HG02884 (cell line): ENCODE data around the gene TXLNB.
A peak's percentile ranks its signal among the peaks of the same experiment; 100 is the strongest.

Experiments
- ATAC-seq: cut with Tn5 transposase; IDR thresholded peaks from one replicate; pipeline ENCODE4 v1.9.1; 2021; ENCODE audit warnings: mild to moderate bottlenecking, moderate library complexity; ENCODE audit not compliant: unreplicated experiment

The TXLNB gene

DNA sequence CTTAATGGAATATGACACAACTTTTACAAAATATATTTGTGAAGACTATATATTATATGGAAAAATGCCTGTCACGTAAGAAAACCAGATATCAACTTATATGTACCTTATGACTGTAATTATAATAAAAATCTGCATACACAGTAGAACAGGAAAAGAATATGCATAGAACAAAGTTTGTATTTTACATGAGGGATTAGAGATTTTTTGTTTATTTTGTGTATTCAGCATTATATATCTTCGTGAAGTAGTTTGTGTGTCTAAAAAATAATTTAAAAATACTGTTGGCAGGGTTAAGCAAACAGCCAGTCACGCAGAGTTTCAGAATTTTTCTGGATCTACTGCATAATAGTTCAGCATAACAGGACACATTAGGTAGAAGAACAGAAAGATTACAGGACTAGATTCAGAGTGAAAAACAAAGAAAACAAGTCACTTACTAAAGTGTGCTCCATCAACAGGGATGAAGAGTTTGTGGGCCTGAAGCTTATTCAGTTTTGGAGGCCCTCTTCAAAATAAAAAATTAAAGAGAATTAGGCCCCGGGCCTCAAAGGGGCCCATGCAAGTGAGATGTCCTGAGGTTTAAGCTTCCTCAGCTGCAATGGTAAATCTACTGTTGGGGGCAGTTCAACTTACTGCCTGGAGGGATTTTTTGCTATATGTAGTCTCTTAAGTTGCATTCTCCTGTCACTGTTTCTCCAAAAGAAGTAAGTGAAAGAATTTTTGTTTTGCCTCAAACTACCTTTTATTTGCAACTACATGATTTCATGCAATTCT is 16.3 kb downstream of the TXLNB start:
- no peak for ATAC-seq

DNA sequence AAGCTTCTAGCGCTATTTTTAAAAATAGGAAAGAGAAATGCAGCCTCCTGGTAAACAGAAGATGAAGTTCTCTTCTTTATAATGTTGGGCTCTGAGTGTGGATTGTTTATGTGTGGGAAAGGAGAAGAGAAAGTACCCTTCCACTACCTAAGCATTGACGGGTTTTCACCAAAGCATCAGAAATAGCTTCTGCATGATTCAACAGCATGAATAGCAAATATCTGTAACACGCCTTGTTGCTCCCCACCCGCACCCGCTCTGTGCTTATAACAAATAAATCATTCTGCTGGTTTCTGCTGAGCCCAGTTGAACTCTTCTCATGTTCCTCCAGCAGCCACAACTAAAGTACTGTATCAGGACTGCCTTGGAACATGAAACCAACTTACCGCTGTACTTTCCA is 20.7 kb downstream of the TXLNB start:
- peak; percentile 92 for ATAC-seq

DNA sequence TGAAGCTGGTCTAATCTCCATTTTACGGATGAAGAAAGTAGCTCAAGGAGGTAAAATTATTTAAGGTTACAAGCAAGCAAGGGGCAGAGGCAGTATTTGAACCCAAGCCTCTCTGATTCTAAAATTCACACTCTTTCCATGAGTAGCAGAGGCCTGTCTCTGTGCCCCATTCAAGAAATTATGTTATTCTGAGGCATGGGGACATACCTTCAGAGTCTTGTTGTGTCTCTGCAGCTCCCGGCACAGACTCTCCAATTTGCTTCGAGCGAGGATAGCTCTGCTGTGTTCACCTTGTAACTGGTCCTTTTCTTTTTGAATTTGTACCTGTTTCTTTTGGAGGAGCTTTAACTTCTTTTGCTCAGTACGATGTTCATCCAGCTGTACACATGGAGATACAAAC is 21.5 kb downstream of the TXLNB start:
- no peak for ATAC-seq

DNA sequence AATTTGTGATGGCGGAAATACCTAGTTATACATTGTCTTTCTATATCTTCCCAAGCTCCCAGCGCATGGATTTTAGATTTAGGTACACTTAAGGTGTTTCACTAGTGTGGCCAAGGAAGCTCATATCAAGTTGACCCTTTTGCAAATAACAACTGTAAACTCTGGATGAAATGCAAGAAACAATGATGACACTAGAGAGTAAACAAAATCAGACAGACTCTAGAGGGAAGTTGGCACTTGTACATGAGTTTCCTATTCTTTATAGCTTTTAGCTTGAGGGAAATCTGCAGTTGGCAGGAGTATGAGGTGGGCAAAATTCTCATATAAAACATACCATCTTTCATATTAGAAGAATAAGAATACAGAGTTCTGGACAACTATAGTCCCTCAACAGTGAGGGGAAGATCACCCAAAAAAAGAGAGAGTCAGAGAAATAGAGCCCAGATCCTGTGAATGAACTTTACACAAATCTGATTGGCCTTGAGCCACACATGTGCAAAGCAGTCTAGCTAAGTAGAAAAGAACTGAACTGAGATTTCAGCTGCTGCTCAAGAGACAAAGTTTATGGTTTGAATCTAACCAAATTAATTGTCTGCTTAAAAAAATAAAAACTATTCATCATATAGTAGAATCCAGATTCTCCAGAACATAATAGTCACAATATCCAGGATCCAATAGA is 26.1 kb downstream of the TXLNB start:
- ATAC-seq, result no peak

DNA sequence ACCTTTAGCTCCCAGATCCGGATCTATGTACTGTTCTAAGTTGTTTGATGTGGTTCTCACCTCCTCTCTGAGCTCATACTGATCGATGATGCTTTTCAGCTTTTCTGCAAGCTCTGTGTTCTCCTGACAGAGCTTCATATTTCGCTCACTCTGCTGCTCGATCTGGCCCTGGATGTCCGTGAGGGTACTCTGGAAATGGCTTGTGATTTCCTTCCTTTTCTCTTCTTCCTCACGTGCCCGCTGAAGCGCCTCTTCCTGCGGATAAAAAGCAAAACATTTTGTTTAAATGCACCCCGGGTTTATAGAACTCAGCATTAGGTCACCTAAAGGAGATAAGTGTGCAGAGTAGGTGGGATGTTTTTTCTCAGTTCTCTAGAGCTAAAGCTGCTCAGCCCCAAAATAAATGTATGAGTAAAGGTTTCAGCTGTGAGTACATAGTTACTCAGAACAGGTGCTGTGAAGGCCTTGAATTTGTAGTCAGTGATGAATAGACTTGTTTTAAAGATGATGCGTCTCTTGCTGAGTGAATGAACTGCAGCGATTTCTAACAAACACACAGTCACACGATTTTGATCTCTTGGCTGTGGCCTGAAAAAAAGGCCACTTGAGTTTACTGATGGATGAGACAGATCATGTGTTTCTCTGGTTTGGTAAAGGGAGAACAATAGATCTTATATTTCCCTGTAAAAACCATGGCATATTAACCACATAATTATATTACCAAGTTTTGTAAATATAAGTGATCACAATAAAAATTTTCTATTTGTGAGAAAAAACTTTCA is 29.1 kb downstream of the TXLNB start:
- peak; percentile 94 for ATAC-seq

DNA sequence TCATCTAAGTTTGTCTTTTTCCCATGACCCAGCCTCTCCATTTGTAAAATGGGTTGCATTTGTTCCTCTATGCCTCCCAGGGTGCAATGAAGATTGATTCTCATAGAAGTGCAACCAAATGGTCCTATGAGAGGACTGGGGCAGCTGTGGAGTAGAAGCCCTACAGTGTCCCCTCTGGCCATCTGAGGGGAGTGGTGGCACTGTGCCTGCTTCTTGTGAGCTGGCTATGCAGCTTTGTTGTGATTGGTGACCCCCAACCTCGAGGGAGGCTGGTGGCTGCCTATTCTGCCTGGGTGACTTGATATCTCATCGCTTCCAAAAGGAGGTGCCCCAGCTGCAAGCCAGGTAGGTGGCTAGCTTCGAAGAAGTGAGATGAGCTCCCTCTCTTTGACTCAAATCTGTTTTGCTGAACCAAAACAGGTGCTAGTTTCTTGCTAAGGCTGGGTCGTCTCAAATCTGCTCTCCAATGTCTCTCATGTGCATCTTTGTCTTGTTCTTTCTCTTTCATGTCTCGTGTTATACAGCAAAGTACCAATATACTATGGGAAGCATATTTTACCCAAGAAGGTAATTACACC is 33.9 kb downstream of the TXLNB start:
- ATAC-seq, result no peak

DNA sequence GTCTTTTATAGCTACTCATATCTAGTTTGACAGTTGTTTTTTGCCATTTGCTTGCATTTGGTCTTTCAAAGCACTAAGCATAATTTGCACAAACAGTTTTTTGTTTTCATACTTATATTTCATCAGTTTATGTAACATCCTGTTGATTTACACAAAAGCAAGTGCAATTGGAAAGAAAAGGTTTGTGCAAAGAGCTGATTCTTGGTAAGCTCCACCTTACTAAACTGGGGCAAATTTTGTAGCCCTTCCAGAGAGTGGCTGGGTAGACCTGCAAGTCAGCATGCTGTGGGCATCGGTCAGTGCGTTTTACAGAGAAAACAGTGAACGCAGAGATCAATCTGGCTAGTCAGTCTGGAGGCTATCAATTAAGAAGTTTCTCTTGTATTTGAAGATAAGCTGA is 34.5 kb downstream of the TXLNB start:
- ATAC-seq, result no peak

DNA sequence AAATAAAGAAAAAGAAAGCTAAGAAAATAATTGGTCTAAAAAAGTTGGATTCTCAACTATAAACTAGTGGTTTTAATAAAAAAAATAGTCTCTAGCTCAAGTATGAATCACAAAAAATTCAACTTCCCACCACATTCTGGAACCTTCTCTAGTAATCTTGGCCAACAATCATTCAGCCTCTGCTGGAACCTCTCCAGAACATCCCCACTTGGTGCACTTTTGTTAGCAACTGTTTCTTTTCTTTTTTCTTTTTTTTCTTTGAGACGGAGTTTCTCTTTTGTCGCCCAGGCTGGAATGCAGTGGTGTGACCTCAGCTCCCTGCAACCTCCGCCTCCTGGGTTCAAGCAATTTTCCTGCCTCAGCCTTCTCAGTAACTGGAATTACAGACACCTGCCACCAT is 35.7 kb downstream of the TXLNB start:
- ATAC-seq, result no peak

DNA sequence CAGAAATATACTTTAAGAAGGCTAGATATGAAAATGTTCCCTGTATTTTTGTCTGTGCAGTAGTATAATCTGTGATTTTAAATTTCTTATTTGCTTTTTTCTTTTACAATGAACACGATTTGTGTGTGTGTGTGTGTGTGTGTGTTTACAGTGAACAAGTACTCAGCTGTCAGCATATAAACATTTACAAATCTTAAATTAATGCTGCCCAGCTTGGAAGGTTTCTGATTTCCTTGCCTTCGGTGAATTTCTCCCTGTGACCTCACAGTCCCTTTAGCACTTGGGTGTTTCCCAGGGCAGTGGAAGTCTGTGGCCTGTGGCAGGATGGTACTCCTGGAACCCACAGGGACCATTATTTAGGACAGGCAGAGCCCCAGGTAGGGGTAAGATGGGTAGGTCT is 37.6 kb downstream of the TXLNB start:
- no peak for ATAC-seq

DNA sequence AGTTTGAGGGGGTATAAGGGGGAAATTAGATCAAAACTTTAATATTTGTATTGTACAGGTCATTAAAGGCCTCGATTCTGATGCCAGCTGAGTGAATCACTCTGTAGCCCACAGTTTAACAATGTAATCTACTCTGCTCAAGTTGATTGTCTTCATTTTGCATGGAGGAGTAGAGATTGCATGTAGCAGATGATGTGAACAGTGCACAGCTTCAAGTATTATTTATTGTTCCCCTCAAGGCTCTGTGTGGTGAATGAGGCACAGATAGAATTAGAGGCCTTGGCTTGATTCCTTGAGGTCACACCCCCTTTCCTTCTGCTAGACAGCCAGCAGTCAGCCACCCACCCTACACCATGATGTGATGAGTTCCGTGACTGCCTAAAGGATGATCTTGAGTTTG is 38.1 kb downstream of the TXLNB start:
- ATAC-seq, result no peak

DNA sequence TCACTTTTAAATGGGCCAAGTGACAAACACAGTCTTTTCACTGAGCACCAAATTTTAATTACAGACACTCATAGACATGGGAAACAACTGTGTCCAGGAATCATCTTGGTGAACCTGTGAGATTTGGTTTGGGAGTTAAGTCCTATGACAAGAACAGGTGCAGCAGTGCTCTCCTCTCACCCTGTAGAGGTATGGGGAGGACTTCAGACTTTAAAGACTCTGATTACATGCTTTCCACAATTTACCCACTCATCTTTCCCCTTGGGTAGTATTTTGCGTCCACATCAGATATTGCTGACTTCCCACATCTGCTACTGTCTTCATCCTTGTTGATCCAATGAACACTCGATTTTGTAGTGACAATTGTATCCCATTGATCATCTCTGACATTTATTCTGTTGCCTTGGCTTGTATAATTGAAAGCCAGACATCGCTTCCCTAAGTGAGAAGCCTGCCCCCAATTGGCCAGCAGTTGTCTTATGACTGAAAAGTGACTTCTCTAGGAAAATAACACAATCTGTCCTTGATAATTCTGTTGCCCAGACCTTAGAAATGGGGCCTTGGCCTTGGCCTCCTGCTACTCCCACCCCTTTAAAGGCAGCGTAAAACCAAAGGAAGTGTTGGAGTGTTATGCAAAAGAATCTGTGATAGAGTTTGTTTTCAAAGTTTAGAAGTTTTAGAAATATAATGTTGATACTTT is 40.0 kb downstream of the TXLNB start:
- ATAC-seq, result no peak

DNA sequence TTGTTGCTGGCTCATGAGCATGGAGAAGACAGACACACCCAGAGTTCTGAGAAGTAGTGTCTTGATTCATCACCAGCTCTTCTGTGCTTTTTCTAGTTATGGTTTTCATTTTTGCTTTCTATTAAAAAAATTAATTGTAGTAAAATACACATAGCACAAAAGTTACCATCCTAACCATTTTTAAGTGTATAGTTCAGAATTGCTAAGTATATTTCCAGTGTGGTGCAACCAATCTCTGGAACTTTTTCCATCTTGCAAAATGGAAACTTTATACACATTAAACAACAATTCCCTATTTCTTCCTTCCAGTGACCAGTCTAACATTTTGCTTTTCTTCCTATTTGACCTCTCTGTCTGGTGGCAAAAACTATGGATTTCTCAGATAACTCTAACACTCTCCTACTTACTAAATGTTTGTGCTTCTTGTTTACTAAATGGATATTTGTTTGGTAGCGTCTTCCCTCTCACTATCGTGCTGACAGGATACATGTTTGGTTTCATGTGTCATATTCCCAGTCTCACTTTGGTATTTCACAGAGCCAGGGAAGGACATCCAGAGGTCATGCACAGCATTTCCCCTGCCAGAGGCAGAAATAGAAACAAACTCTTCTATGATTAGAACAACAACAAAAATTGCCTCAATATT is 40.6 kb downstream of the TXLNB start:
- ATAC-seq, result peak; percentile 26

DNA sequence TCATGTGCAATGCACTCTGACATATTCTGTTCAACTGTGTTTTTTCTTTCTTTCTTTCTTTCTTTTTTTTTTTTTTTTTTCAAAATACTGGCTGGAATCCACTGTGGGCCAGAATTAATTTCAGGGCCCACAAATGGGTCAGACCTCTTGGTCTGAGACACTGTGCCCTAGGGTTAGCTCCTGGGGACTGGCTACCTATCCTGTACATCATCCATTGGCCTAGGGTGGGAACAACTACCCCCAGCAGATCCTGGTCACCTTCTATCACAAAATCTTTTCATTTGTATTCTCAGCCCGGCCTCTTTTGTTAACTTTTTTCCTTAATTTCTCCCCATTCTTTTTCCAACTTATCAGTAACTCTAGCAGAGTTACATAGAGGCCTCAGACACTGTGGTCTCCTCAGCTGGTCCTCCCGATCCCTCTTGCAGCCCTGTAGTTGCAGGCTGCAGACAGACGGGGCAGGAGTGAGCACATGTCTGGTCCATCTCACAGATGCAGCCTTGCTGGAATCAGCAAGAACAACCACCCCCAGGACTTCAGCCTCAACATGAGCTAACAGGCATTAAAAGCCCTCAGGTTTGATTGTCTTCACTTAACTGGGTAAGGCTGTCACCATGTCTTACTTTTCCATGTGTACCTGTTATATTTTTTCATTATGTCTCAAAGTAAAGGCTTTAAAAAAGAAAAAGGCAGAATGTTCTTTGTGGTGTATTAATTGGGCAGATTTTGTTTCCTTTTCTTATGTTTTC is 41.3 kb downstream of the TXLNB start:
- ATAC-seq, result peak; percentile 87

DNA sequence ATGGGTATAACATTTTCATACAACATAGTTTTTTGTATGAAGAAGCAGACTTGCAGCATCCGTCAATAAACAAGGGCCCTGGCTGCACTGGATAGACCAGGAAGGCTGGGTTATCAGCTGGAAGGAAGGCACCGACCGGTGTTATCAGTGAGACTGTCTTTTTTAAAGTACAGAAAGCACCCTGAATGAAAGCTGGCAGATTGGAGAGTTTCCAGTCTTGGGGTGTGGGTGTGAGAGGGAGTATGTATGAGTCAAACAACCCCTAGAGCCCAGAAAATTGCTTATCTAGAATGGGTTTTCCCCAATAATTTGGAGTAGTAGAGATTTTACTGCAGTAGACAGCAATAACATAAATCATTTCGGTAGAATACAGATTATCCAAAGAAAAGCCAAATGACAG is 42.4 kb downstream of the TXLNB start:
- ATAC-seq, result peak; percentile 47

DNA sequence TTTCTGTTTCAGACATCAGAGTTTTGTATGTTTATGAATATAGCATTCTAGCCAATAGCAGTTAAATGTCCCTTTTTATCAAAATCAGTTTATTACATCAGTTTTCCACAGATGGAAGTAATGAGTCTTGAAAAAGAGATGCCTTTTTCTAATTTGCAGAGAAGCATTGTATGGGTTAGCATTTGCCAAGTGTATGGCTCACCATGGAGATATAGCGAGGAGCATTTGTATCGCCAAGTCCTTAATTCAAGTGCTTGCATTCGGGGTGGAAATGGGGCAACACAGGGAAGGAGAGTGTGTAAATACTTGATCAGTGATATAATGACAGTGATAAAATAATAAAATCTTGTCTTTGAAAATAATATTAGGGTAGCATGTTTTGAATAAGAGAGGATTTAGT is 42.9 kb downstream of the TXLNB start:
- ATAC-seq, result no peak

DNA sequence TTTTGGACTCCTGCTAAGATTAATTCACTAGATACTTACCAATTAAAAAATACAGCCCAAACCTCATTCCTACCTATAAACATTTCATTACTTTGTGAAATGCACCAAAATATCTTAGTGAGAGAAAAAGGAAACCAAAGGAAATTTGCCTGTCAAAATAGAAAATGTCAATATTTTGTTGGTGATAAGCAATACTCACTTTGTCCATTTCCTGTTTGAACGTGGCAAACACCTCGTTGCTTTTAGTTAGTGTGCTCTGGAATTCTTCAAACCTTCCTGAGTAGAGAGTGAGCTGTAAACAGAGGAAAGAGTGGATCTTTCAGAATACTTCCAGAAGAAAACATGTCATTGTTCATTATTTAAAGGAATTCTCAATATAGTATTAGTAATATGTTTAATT is 44.2 kb downstream of the TXLNB start:
- no peak for ATAC-seq

DNA sequence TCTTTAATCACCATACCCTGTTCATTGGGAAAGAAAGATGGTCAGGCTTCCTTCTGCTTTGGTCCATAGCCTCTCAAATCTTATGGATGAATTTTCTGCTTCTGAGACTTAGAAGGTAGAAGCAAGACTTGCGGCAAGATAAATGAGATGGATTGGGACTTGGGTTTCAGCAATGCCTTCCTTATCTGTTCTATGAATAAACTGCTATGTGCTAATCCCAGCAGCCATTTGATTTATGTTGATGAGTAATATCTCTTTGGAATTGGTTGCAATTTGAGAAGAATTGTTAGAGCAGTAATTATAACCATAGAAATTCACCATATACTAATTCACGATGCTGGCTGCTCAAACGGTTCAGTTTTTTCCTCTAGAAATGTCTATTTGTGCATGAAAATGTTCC is 48.3 kb downstream of the TXLNB start:
- ATAC-seq, result no peak

DNA sequence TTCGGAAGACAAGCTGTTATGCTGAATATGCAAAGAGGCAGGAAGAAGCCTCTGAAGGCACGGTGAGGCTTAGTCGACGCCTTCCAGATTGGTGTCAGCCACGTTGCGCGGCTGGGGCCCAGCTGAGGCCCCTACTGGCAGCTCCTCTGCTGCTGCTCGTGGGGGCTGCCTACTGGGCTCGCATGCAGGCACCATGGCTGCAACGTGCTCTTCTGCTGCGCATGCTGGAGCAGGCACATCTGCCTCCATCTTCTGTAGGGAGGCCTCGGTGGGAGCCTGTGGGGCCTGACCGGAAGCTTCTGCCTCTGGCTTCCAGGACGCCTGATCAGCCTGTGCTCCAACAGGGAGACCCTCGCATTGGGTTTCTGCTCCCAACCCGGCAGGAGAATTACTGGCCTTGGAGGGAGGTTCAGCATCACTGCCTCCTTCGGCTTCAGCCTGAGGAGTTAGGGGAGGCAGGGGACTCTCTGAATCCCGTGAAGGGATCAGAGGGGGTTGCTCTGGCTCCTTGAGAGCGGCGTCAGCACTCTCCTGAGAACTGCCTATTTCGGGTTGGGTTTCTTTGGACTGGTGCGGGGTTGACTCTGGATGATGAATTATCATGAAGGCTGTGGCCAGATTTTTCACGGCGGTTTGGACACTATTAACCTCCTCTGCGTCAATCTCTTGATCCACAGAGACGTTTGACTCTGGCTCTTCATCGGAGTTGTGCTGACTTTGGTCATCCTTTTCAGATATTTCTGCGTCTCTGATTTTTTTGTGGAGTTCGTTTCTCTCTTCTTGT is 49.1 kb downstream of the TXLNB start:
- ATAC-seq, result no peak
